GM19025 (cell line): Measurements from ENCODE around the gene ABCC8.

Source experiments
- ATAC-seq: cut with Tn5 transposase; IDR thresholded peaks from one replicate; pipeline ENCODE4 v1.9.1; 2021; ENCODE audit warnings: mild to moderate bottlenecking, low read depth, moderate library complexity; ENCODE audit not compliant: unreplicated experiment

ABCC8 gene

DNA sequence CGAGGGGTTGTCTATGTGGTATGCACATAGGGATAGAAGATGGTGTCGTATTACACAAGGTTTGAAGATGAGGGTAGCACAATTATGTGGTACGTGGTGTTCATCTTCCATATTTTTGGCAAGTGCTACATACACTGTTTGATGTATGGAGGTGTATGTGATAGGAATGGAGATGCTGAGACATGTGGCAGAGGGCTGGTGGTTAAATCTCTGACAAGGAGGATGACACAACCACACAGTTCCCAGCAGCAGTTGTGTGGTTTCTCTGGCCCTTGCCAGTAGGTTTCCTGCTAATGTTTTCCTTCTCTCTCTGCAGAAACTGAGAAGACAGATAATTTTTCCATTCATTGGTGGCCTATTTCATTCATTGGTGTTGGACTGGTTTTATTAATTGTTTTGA, 108.1 kb downstream of the ABCC8 start:
- ATAC-seq: no peak

DNA sequence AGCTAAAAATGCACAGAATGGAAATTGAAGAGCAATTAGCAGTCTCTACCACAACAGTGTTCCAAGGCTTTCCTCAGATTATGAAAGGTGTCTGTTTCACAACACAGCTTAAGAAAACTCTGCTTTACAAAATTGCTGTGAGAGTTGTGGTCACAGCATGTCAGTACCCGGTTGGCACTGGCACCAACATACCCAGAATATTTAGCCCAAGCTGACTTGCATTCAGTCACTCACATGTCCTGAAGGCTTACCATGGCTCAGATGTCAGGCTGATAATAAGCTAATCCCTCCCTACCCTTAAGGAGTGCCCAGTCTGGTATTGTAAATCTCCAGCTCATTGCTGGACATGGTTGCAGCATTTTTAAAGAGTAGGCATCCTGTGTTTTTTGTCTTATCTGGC, 110.2 kb downstream of the ABCC8 start:
- ATAC-seq: no peak

- no peak for ATAC-seq
Observed at GRCh38 chr11:17354601-17354991, 122.0 kb downstream of the ABCC8 start.

DNA sequence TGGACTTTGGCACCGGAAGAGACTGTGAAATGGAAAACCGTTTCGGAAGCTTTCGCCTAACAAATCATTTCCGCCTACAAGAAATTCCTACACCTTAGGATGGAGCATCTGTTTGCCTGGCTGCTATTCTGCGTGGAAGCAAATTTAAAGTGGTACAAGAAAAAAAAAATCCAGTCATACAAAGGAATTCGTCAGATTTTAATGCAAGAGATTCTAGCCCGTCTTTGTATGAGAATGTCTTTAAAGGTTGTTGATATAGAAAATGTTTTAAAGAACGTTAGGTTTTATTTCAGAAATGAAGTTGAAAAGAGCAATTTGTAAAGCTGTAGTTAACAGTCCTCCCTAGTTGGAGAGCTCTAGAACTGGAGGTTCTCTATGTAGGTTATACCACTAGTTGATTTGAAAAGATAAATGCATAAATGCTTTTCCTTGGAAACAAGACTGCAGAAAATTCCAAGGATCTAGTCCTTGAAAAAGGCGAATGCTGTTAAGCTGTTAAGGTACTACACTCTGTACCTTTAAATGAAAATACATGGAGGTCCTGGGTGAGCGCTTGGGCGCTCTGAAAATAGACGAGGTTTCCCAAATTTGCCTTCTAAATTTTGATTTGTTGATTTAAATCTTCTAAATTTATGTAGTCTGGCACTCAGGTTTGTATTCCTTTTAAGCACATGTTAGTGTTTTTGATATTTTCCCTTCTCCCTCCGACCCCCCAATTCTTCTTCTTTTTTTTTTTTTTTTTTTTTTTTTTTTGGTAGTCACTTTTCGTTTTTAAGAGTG, 122.6 kb downstream of the ABCC8 start:
- no peak for ATAC-seq

DNA sequence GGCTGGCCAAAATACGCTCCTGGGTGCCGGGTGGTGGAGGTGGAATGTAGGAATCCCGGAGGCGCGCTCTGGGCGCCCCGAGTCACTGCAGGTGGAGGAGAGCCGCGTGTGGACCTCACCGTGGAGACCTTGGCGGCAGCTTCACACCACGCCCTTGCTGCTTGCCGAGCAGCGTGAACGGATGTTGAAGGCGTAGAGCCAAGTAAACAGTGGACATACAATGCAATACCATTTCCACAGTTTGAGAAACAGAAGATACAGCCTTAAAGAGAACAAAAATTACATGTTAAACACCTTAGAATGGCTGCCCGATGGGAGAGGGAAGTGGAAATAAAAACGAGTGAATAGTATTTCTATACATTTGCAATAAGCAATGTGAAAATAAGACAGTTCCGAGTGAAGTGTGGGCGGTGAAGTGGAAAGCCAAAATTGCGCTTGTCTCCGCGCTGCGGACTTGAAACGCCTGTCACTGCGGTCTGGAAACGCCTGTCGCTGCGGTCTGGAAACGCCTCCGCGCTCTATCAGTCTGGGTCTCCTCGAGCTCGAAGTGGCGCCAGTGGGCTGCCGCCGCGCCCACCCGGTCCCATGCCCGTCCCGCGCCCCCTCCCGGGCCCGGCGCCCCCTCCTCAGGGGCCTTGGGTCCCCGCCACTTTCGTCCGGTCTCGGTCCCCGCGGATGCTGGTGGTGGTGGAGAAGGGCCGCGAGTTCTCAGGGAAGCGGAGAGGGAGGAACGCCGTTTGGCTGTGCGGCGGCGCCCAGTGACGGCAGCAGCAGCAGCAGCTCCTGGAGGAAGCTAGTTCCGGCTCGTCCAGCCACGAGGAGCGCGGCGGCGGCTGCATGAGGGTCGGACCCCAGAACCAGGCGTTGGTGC, 123.5 kb downstream of the ABCC8 start:
- no peak for ATAC-seq

GRCh38 chr11:17351510-17352176, 125.0 kb downstream of the ABCC8 start, which contains the start of gene NCR3LG1:
NCR3LG1 (plus strand) TSS chr11:17351800; CDS start chr11:17351970, 170 bp downstream.
- ATAC-seq: no peak

DNA sequence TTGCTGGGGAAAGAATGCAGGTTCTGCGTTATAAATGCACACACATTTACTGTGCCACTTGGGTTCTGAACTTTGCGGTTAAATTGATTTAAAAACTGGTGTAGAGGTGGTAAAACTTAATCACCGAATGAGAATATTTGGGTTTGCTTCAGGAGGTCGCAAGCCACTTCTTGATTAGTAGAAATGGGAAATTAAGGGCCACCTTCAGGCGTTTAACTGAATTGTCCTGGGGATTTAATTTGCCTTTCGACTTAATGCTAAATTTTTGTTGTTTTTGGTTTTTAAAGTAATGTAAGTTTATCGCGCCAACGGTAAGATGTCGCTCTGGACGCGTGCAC, 125.5 kb downstream of the ABCC8 start:
- ATAC-seq: no peak

GRCh38 chr11:17350455-17351171, 126.0 kb downstream of the ABCC8 start:
- ATAC-seq: no peak

GRCh38 chr11:17347676-17348075, 129.0 kb downstream of the ABCC8 start:
- ATAC-seq: no peak

DNA sequence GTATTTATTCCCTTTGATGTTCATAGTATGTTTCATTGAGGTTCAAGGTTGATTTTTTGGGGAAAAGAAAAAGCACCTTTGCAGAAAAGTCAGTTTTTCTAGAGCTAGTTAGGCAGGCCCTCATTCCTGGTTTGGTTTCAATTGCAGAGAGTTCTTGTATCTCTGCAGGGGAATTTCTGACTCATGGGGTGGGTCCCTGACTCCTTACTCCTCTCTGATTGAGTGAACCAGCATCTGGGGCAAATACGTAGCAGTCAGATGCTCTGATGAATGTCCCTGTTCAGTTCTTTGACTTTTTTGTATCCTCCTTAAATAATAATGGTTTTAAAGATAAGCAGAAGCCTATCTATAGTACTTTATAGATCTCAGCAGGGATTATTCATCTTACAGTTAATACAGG, 132.7 kb downstream of the ABCC8 start:
- ATAC-seq: no peak

DNA sequence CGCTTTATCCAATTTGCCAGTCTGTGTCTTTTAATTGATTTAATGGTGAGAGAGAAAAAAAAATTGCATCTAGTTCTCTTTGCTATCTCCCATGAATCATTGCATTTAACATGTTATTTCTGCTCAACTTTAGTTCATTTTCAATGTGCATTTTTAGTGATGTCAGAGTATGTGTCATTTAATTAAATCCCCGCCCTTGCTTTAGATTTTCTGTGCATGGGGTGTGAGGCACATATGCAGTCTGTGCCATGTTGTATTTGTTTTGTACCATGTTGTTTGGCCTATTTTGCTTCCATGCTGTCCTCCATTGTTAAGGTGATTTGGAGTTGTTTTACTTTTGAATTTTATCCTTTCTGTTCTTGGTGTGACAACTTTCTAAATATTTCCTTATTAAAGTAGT, 133.4 kb downstream of the ABCC8 start:
- no peak for ATAC-seq
